ENCODE measurements around the gene FLII. TPM values are rescaled to one million over a fixed set of nuclear protein-coding genes. Genes with fewer than 3 reads are reported as not detected.

The FLII gene
- total RNA-seq, 1 donor from 2014 or later: 248 TPM

DNA sequence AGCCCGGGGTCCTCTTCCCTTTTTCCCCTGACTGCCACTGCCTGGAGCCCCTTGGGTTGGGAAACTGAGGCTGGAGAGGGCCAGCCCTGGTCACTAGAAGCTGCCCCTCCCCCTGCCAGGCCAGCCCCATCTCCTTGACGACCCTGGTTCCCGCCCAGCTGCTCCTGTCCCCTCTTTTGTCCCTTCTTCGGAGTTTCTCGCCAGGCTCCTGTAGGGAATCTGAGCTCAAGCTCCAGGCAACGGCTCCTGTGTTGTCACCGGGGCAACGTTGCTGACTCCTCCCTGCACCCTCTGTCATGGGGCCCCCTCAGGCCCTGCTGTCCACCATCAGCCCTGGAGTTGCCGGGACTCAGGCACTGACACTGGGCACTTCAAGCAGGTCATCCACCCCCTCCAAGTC is 27.4 kb downstream of the FLII start:
- Mint-ChIP-seq H3K36me3 (no peaks in the 10 kb centered on the region), H3K9me3 (no peaks in the 10 kb centered on the region), H3K4me3 (peak overlapping the region; percentile 68), H3K27ac (no peak overlapping the region), H3K4me1 (ENCODE audit: unreplicated experiment) (peaks cover 30% of the 10 kb centered on the region), H3K27me3 (no peaks in the 10 kb centered on the region)
- TF ChIP-seq, protein P1, sequence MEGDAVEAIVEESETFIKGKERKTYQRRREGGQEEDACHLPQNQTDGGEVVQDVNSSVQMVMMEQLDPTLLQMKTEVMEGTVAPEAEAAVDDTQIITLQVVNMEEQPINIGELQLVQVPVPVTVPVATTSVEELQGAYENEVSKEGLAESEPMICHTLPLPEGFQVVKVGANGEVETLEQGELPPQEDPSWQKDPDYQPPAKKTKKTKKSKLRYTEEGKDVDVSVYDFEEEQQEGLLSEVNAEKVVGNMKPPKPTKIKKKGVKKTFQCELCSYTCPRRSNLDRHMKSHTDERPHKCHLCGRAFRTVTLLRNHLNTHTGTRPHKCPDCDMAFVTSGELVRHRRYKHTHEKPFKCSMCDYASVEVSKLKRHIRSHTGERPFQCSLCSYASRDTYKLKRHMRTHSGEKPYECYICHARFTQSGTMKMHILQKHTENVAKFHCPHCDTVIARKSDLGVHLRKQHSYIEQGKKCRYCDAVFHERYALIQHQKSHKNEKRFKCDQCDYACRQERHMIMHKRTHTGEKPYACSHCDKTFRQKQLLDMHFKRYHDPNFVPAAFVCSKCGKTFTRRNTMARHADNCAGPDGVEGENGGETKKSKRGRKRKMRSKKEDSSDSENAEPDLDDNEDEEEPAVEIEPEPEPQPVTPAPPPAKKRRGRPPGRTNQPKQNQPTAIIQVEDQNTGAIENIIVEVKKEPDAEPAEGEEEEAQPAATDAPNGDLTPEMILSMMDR (conservative IDR thresholded peaks at IDR 0.05): no peak
- no peak for DNase-seq (ENCODE audit: extremely low spot score, unreplicated experiment)

DNA sequence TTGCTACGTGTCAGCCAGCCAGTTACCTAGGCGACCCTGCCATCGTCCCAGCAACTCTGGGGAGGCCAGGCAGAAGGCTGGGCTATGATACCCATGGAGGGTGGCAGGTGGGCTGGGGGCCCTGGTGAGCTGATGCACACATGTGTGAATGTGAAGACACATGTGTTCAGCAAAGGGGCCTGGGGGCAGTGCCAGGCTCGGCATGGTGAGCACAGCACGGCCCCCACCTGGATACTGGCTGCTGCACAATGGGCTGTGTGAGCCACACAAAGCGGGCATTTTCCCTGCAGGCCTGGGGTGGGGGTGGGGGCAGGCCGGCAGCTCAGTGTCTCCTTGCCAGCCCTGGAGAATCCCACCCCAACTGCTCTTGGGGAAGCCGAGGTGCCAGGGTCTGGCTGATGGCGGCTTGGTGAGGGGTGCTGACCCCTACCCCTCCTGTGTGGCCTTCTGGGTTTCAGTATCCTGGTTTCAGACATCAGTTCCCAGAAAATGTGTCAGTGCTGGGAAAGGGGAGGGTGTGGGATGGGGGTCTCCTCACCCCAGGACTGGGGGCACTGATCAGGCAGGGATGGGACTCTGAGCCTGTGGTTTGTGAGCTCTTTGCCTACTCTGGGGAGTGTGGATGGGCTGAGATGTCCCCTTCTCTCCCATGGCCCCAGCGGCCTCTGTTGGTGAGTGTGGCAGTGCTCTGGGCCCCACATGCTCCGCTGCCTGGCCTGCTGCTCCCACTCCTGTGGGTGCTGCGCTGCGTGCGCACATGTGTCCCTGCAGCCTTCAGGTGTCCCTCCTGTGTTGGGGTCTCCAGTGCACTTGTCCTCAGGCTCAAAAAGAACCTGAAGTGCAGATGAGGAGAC is 28.0 kb downstream of the FLII start:
- no peak for DNase-seq (ENCODE audit: extremely low spot score, unreplicated experiment)
- Mint-ChIP-seq H3K4me3 (no peak overlapping the region), H3K27ac (no peak overlapping the region), H3K9me3 (no peaks in the 10 kb centered on the region), H3K36me3 (no peaks in the 10 kb centered on the region), H3K4me1 (ENCODE audit: unreplicated experiment) (peaks cover 30% of the 10 kb centered on the region), H3K27me3 (no peaks in the 10 kb centered on the region)
- TF ChIP-seq, protein P1 (conservative IDR thresholded peaks at IDR 0.05): no peak

DNA sequence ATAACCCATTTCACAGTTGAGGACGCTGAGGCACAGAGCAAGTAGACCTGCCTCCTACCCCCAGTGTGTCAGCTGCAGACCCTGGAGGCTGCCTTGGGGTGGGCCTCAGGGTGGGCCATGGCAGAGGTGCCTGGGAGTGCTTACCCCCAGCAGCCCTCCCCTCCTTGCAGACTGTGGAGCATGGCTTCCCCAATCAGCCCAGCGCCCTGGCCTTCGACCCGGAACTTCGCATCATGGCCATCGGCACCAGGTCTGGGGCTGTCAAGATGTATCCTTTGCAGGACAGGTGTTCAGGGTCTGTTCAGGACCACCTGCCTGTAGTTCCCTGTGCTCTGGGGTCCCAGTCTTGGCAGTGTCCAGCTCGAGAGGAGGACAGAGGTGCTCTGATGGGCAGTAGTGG is 28.8 kb downstream of the FLII start:
- Mint-ChIP-seq H3K27me3 (no peaks in the 10 kb centered on the region), H3K27ac (no peak overlapping the region), H3K4me3 (no peak overlapping the region), H3K36me3 (no peaks in the 10 kb centered on the region), H3K9me3 (no peaks in the 10 kb centered on the region), H3K4me1 (ENCODE audit: unreplicated experiment) (peaks cover 33% of the 10 kb centered on the region)
- no peak for DNase-seq (ENCODE audit: extremely low spot score, unreplicated experiment)
- TF ChIP-seq, protein P1 (conservative IDR thresholded peaks at IDR 0.05): no peak

DNA sequence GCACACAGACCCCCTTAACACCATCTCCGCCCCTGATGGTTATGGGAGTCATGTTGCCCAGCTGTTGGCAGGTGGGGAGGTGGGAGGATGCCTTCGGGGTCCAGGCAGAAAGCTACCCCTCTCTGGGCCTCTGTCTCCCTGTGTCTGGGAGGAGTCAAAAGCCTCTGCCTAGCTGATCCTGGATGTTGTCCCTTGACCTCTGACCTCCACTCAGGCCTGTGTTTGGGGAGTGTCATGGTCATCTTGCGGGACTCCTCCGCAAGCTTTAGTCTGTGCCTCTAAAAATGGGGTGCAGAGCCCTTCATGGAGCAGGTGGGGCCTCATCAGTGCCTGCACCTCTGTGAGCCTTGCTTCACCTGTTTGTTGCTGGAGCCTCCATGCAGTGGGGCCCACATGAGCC is 29.3 kb downstream of the FLII start:
- Mint-ChIP-seq H3K27ac (peak overlapping the region; percentile 62), H3K4me3 (no peak overlapping the region), H3K27me3 (no peaks in the 10 kb centered on the region), H3K4me1 (ENCODE audit: unreplicated experiment) (peaks cover 34% of the 10 kb centered on the region), H3K36me3 (no peaks in the 10 kb centered on the region), H3K9me3 (no peaks in the 10 kb centered on the region)
- no peak for DNase-seq (ENCODE audit: extremely low spot score, unreplicated experiment)
- TF ChIP-seq, protein P1 (conservative IDR thresholded peaks at IDR 0.05): no peak

DNA sequence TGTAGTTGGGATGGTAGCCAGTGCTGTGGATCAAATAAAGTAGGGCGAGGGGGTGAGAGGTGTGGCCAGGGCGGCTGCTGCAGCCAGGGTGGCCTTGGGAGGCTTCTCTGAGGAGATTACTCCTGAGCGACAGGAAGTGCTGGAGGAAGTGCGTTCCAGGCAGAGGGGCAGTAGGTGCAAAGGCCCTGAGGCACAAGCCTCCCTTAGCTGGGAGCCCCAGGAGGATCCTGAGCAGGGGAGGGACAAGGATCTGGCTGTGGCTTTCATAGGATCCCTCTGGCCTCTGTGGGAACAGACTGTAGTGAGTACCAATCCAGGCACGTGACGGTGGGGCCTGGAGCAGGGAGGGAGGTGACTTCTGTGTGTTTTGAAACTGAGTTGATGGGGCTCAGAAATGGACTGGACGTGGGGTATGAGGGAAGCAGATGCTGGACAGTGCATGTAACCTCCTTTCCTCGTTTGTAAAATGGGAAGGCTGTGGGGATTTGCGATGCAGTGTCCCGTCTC is 30.3 kb downstream of the FLII start:
- H3K27ac Mint-ChIP-seq: peak overlapping the region; percentile 62
- no peaks in the 10 kb centered on the region for H3K27me3 Mint-ChIP-seq
- no peak for DNase-seq (ENCODE audit: extremely low spot score, unreplicated experiment)
- peaks cover 34% of the 10 kb centered on the region for H3K4me1 Mint-ChIP-seq (ENCODE audit: unreplicated experiment)
- no peaks in the 10 kb centered on the region for H3K36me3 Mint-ChIP-seq
- H3K4me3 Mint-ChIP-seq: peak overlapping the region; percentile 65
- TF ChIP-seq, protein P1 (conservative IDR thresholded peaks at IDR 0.05): no peak
- H3K9me3 Mint-ChIP-seq: no peaks in the 10 kb centered on the region

All from type B pancreatic cell (in vitro differentiated cells).